Measurements from ENCODE around the gene PXMP4. TPM values are rescaled to one million over a fixed set of nuclear protein-coding genes. Genes with fewer than 3 reads are reported as not detected.
"Not testable (repeated sequence)": the region's sequence is repeated elsewhere in the genome, so short reads cannot be mapped to it uniquely, and the experiment has no call there.

The PXMP4 gene
- total RNA-seq, 1 experiment from 2014 or later = 18.7 TPM

DNA sequence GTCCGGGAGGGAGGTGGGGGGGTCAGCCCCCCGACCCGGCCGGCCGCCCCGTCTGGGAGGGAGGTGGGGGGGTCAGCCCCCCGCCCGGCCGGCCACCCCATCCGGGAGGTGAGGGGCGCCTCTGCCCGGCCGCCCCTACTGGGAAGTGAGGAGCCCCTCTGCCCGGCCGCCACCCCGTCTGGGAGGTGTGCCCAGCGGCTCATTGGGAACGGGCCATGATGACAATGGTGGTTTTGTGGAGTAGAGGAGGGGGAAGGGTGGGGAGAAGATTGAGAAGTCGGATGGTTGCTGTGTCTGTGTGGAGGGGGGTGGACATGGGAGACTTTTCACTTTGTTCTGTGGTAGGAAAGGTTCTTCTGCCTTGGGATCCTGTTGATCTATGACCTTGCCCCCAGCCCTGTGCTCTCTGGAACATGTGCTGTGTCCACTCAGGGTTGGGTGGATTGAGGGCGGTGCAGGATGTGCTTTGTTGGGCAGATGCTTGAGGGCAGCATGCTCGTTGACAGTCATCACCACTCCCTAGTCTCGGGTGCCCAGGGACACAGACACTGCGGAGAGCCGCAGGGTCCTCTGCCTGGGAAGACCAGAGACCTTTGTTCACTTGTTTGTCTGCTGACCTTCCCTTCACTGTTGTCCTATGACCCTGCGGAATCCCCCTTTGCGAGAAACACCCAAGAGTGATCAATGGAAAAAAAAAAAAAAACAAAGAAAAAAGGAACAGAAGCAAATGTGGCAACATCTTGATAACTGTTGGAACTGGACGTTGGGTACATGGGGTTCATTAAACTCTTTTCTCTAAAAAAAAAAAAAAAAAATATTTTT lies 18.3 kb downstream of the PXMP4 start:
- Mint-ChIP-seq H3K4me3 (ENCODE audit: low read depth, unreplicated experiment) (no peak overlapping the region), H3K36me3 (ENCODE audit: insufficient read depth, unreplicated experiment) (peaks cover 12% of the 10 kb centered on the region), H3K9me3 (ENCODE audit: low read depth, unreplicated experiment) (peaks cover 2% of the 10 kb centered on the region), H3K4me1 (ENCODE audit: low read depth, unreplicated experiment) (no peaks in the 10 kb centered on the region), H3K27me3 (ENCODE audit: unreplicated experiment) (no peaks in the 10 kb centered on the region), H3K27ac (ENCODE audit: unreplicated experiment) (no peak overlapping the region)
- intact Hi-C loops (cut with micrococcal nuclease; ENCODE audit: unreplicated experiment) = no loop called here
- no TSS peak for BruUV-seq (replicated peaks)
- TF ChIP-seq, protein P1, sequence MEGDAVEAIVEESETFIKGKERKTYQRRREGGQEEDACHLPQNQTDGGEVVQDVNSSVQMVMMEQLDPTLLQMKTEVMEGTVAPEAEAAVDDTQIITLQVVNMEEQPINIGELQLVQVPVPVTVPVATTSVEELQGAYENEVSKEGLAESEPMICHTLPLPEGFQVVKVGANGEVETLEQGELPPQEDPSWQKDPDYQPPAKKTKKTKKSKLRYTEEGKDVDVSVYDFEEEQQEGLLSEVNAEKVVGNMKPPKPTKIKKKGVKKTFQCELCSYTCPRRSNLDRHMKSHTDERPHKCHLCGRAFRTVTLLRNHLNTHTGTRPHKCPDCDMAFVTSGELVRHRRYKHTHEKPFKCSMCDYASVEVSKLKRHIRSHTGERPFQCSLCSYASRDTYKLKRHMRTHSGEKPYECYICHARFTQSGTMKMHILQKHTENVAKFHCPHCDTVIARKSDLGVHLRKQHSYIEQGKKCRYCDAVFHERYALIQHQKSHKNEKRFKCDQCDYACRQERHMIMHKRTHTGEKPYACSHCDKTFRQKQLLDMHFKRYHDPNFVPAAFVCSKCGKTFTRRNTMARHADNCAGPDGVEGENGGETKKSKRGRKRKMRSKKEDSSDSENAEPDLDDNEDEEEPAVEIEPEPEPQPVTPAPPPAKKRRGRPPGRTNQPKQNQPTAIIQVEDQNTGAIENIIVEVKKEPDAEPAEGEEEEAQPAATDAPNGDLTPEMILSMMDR (IDR thresholded peaks at IDR 0.05; ENCODE audit: unreplicated experiment) = no peak
- DNase-seq = no peak
- CTCF ChIA-PET = no interaction called here

DNA sequence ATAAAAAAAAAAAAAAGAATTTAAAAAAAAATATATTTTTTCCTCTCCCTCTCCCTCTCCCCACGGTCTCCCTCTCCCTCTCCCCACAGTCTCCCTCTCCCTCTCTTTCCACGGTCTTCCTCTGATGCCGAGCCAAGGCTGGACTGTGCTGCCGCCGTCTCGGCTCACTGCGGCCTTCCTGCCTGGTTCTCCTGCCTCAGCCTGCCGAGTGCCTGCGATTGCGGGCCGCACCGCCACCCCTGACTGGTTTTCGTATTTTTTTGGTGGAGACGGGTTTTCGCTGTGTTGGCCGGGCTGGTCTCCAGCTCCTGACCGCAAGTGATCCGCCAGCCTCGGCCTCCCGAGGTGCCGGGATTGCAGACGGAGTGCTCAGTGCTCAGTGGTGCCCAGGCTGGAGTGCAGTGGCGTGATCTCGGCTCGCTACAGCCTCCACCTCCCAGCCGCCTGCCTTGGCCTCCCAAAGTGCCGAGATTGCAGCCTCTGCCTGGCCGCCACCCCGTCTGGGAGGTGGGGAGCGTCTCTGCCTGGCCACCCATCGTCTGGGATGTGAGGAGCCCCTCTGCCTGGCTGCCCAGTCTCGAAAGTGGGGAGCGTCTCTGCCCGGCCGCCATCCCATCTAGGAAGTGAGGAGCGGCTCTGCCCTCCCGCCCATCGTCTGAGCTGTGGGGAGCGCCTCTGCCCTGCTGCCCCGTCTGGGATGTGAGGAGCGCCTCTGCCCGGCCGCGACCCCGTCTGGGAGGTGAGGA lies 19.2 kb downstream of the PXMP4 start:
- peaks cover 12% of the 10 kb centered on the region for H3K36me3 Mint-ChIP-seq (ENCODE audit: insufficient read depth, unreplicated experiment)
- BruUV-seq (replicated peaks); H3K9me3 Mint-ChIP-seq (ENCODE audit: low read depth, unreplicated experiment); CTCF ChIA-PET; intact Hi-C loops (cut with micrococcal nuclease; ENCODE audit: unreplicated experiment); H3K27me3 Mint-ChIP-seq (ENCODE audit: unreplicated experiment); H3K27ac Mint-ChIP-seq (ENCODE audit: unreplicated experiment); DNase-seq; H3K4me1 Mint-ChIP-seq (ENCODE audit: low read depth, unreplicated experiment); H3K4me3 Mint-ChIP-seq (ENCODE audit: low read depth, unreplicated experiment): not testable (repeated sequence)

DNA sequence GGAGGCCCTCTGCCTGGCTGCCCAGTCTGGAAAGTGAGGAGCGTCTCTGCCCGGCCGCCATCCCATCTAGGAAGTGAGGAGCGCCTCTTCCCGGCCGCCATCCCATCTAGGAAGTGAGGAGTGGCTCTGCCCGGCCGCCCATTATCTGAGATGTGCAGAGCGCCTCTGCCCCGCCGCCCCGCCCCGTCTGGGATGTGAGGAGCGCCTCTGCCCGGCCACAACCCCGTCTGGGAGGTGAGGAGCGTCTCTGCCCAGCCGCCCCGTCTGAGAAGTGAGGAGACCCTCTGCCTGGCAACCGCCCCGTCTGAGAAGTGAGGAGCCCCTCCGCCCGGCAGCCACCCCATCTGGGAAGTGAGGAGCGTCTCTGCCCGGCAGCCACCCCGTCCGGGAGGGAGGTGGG lies 21.1 kb downstream of the PXMP4 start:
- CTCF ChIA-PET; BruUV-seq (replicated peaks); H3K4me3 Mint-ChIP-seq (ENCODE audit: low read depth, unreplicated experiment); H3K9me3 Mint-ChIP-seq (ENCODE audit: low read depth, unreplicated experiment); intact Hi-C loops (cut with micrococcal nuclease; ENCODE audit: unreplicated experiment); H3K27me3 Mint-ChIP-seq (ENCODE audit: unreplicated experiment); H3K4me1 Mint-ChIP-seq (ENCODE audit: low read depth, unreplicated experiment); H3K27ac Mint-ChIP-seq (ENCODE audit: unreplicated experiment); DNase-seq: not testable (repeated sequence)
- H3K36me3 Mint-ChIP-seq (ENCODE audit: insufficient read depth, unreplicated experiment) = peaks cover 12% of the 10 kb centered on the region

DNA sequence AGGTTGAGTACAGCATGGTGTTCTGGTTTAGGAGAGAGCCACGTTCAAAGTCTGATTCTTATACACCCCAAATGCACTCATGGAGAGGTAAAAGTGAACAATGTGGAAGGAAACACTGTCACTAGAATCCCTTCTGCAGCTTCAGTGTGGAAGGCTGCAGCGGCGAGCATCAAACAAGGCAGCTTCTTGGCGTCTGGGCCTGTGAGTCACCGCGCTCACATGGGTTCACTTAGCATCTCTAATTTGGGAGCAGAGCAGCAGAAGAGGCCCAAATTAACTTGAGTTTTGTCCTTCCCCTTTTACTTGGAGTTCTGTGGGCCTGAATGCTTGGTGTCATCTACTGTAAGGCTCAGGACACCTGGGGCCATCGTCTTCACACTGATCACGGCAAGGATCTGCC lies 23.0 kb downstream of the PXMP4 start:
- TF ChIP-seq, protein P1 (IDR thresholded peaks at IDR 0.05; ENCODE audit: unreplicated experiment) = no peak
- H3K4me3 Mint-ChIP-seq (ENCODE audit: low read depth, unreplicated experiment) = no peak overlapping the region
- intact Hi-C loops (cut with micrococcal nuclease; ENCODE audit: unreplicated experiment) = no loop called here
- H3K27ac Mint-ChIP-seq (ENCODE audit: unreplicated experiment) = no peak overlapping the region
- BruUV-seq (replicated peaks) = no TSS peak
- CTCF ChIA-PET = interaction anchor here (0.6 to 1.3 kb wide), 4 partner anchors 9 to 93 kb away, joined by 3 read pairs; no protein-coding TSS in a partner anchor
- H3K27me3 Mint-ChIP-seq (ENCODE audit: unreplicated experiment) = no peaks in the 10 kb centered on the region
- peaks cover 9% of the 10 kb centered on the region for H3K36me3 Mint-ChIP-seq (ENCODE audit: insufficient read depth, unreplicated experiment)
- no peaks in the 10 kb centered on the region for H3K4me1 Mint-ChIP-seq (ENCODE audit: low read depth, unreplicated experiment)
- no peak for DNase-seq
- H3K9me3 Mint-ChIP-seq (ENCODE audit: low read depth, unreplicated experiment) = peaks cover 2% of the 10 kb centered on the region

DNA sequence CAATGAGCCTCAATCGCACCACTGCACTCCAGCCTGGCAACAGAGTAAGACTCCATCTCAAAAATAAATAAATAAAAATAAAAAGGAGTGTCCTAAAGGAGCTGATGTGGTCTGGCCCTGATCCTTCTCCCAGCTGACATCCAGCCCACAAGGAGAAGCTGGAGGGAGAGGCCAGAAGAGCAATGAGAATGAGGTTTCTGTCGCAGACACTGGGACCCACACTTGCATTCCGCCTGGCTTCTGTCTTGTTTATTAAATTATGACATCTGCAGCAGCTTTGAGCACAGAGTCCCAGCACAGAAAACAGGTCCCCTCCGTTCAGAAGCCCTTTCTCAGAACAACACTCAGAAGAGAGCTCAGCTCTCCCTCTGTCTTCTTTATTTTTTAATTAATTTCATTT lies 23.7 kb downstream of the PXMP4 start:
- H3K36me3 Mint-ChIP-seq (ENCODE audit: insufficient read depth, unreplicated experiment) = peaks cover 9% of the 10 kb centered on the region
- BruUV-seq (replicated peaks) = no TSS peak
- intact Hi-C loops (cut with micrococcal nuclease; ENCODE audit: unreplicated experiment) = no loop called here
- TF ChIP-seq, protein P1 (IDR thresholded peaks at IDR 0.05; ENCODE audit: unreplicated experiment) = no peak
- H3K4me1 Mint-ChIP-seq (ENCODE audit: low read depth, unreplicated experiment) = no peaks in the 10 kb centered on the region
- no peak overlapping the region for H3K27ac Mint-ChIP-seq (ENCODE audit: unreplicated experiment)
- no peaks in the 10 kb centered on the region for H3K27me3 Mint-ChIP-seq (ENCODE audit: unreplicated experiment)
- H3K4me3 Mint-ChIP-seq (ENCODE audit: low read depth, unreplicated experiment) = no peak overlapping the region
- CTCF ChIA-PET = interaction anchor here (1.2 to 1.3 kb wide), 2 partner anchors 10 to 23 kb away, joined by 3 read pairs; no protein-coding TSS in a partner anchor
- peaks cover 2% of the 10 kb centered on the region for H3K9me3 Mint-ChIP-seq (ENCODE audit: low read depth, unreplicated experiment)
- DNase-seq = no peak

All from Calu3 (cell line).